K562 (cell line): ENCODE data around the gene C1orf167.

Source experiments
- EP300 ChIP-seq: IDR thresholded peaks from 2 replicates; pipeline ENCODE4 v1.6.1; 2012; ENCODE audit warnings: low read length, improper control_type of control experiment
- HNRNPK ChIP-seq: fragments of 200-400 bp; formaldehyde crosslinking; IDR thresholded peaks from one replicate; pipeline ENCODE4 v1.6.1; 2018; ENCODE audit warnings: mild to moderate bottlenecking, low read depth, low read length; ENCODE audit not compliant: poor library complexity, severe bottlenecking
- ZNF12 ChIP-seq: sonication (generic); formaldehyde crosslinking; IDR thresholded peaks from 2 replicates; pipeline ENCODE4 v1.4.0; 2020; ENCODE audit warnings: mild to moderate bottlenecking, missing genetic modification reagents
- ZNF778 ChIP-seq: fragments of 450-650 bp; formaldehyde crosslinking; IDR thresholded peaks from 2 replicates; pipeline ENCODE4 v1.4.0; 2020; ENCODE audit warnings: mild to moderate bottlenecking, moderate library complexity
- TF ChIP-seq, protein P1 (sequence below), 2 experiments: fragments of 450-650 bp; formaldehyde crosslinking in 1 of 2; IDR thresholded peaks; 2 replicates each; pipeline versions ENCODE4 v1.4.0 to v1.6.1; 2014 to 2020; ENCODE audit warnings: mild to moderate bottlenecking in 2 of 2, borderline replicate concordance in 1 of 2, low read depth in 1 of 2

DNA sequence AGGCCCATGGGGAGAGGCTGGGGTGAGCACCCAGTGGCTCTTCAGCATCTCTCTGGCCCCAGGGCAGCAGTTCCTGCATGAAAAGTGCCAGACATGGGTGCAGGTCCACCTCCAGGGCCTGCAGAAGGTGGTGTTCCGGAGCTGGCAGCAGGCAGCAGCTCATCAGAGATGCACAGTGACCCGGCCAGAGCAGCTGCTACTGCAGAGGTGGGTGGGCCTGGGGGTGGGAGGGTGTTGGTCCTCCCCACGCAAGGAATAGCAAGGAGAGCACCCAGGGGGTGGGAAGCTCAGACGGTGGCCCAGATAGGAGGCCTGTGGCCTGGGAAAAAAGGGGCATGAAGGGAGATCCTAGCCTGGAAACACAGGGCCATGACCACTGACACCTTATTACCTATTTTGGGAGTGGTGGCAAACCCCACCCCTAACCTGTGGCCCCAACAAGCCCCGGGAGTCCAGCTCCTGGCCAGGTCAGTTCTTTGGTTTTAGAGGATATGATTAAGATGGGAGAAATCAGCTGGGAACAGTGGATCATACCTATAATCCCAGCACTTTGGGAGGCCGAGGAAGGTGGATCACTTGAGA is 20.2 kb downstream of the C1orf167 start:
- TF ChIP-seq, protein P1, sequence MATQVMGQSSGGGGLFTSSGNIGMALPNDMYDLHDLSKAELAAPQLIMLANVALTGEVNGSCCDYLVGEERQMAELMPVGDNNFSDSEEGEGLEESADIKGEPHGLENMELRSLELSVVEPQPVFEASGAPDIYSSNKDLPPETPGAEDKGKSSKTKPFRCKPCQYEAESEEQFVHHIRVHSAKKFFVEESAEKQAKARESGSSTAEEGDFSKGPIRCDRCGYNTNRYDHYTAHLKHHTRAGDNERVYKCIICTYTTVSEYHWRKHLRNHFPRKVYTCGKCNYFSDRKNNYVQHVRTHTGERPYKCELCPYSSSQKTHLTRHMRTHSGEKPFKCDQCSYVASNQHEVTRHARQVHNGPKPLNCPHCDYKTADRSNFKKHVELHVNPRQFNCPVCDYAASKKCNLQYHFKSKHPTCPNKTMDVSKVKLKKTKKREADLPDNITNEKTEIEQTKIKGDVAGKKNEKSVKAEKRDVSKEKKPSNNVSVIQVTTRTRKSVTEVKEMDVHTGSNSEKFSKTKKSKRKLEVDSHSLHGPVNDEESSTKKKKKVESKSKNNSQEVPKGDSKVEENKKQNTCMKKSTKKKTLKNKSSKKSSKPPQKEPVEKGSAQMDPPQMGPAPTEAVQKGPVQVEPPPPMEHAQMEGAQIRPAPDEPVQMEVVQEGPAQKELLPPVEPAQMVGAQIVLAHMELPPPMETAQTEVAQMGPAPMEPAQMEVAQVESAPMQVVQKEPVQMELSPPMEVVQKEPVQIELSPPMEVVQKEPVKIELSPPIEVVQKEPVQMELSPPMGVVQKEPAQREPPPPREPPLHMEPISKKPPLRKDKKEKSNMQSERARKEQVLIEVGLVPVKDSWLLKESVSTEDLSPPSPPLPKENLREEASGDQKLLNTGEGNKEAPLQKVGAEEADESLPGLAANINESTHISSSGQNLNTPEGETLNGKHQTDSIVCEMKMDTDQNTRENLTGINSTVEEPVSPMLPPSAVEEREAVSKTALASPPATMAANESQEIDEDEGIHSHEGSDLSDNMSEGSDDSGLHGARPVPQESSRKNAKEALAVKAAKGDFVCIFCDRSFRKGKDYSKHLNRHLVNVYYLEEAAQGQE (IDR thresholded peaks at IDR 0.05; ENCODE audit: borderline replicate concordance) = no peak
- TF ChIP-seq, protein P1 (CRISPR knock-in tag; IDR thresholded peaks at IDR 0.05; ENCODE audit: low read depth) = no peak
- TF ChIP-seq EP300 (no peak), ZNF12 (CRISPR knock-in tag) (no peak), ZNF778 (no peak), HNRNPK (no peak)
